Measurements from ENCODE around the gene ITPK1. TPM values are rescaled to one million over a fixed set of nuclear protein-coding genes. Genes with fewer than 3 reads are reported as not detected.

Gene ITPK1
- polyA plus RNA-seq, 1 donor from 2014 or later, result 43.1 TPM

GRCh38 chr14:92906420-92906819, 209.3 kb downstream of the ITPK1 start:
- no peak overlapping the region for H3K4me3 Mint-ChIP-seq
- H3K9me3 Mint-ChIP-seq, result peaks cover 0 to 5% (median 2%) of the 10 kb centered on the region in 3 donors
- H3K36me3 Mint-ChIP-seq, result peaks cover 2% of the 10 kb centered on the region
- peaks cover 17% of the 10 kb centered on the region for H3K27me3 Mint-ChIP-seq
- no peaks in the 10 kb centered on the region for H3K4me1 Mint-ChIP-seq
- H3K27ac Mint-ChIP-seq, result no peak overlapping the region

- Mint-ChIP-seq H3K4me3 (no peak overlapping the region), H3K4me1 (no peaks in the 10 kb centered on the region), H3K36me3 (peaks cover 2% of the 10 kb centered on the region), H3K27ac (no peak overlapping the region), H3K27me3 (peaks cover 17% of the 10 kb centered on the region), H3K9me3 (peaks cover 0 to 5% (median 2%) of the 10 kb centered on the region in 3 donors)
These were observed 210.1 kb downstream of the ITPK1 start for GRCh38 chr14:92905667-92906066.

GRCh38 chr14:92903359-92903758, 212.4 kb downstream of the ITPK1 start:
- Mint-ChIP-seq H3K9me3 (peaks cover 0 to 5% (median 0%) of the 10 kb centered on the region in 3 donors), H3K4me1 (no peaks in the 10 kb centered on the region), H3K27me3 (peaks cover 17% of the 10 kb centered on the region), H3K4me3 (no peak overlapping the region), H3K27ac (no peak overlapping the region), H3K36me3 (no peaks in the 10 kb centered on the region)

GRCh38 chr14:92902726-92903125, 213.0 kb downstream of the ITPK1 start:
- Mint-ChIP-seq H3K4me1 (no peaks in the 10 kb centered on the region), H3K9me3 (peaks cover 0 to 5% (median 2%) of the 10 kb centered on the region in 3 donors), H3K4me3 (no peak overlapping the region), H3K27me3 (peaks cover 23% of the 10 kb centered on the region), H3K27ac (no peak overlapping the region), H3K36me3 (no peaks in the 10 kb centered on the region)

- no peaks in the 10 kb centered on the region for H3K4me1 Mint-ChIP-seq
- peaks cover 0 to 5% (median 2%) of the 10 kb centered on the region in 3 donors for H3K9me3 Mint-ChIP-seq
- H3K36me3 Mint-ChIP-seq, result no peaks in the 10 kb centered on the region
- H3K27me3 Mint-ChIP-seq, result peaks cover 24% of the 10 kb centered on the region
- no peak overlapping the region for H3K4me3 Mint-ChIP-seq
- no peak overlapping the region for H3K27ac Mint-ChIP-seq
These were observed 213.5 kb downstream of the ITPK1 start for GRCh38 chr14:92902191-92902590.

- Mint-ChIP-seq H3K27me3 (peaks cover 25% of the 10 kb centered on the region), H3K36me3 (no peaks in the 10 kb centered on the region), H3K4me3 (no peak overlapping the region)
These were observed 215.1 kb downstream of the ITPK1 start for GRCh38 chr14:92900660-92901059.

GRCh38 chr14:92898566-92899131, 217.1 kb downstream of the ITPK1 start:
- Mint-ChIP-seq H3K9me3 (peaks cover 2 to 8% (median 7%) of the 10 kb centered on the region in 3 donors), H3K4me3 (no peak overlapping the region), H3K27ac (no peak overlapping the region), H3K4me1 (no peaks in the 10 kb centered on the region), H3K36me3 (no peaks in the 10 kb centered on the region), H3K27me3 (peaks cover 26% of the 10 kb centered on the region)

More at GRCh38 chr14:92900660-92901059, 215.1 kb downstream of the ITPK1 start:
- Mint-ChIP-seq H3K9me3 (peaks cover 0 to 5% (median 2%) of the 10 kb centered on the region in 3 donors), H3K4me1 (no peaks in the 10 kb centered on the region), H3K27ac (no peak overlapping the region)

- Mint-ChIP-seq H3K36me3 (no peaks in the 10 kb centered on the region), H3K27ac (no peak overlapping the region), H3K4me1 (no peaks in the 10 kb centered on the region), H3K27me3 (peaks cover 22% of the 10 kb centered on the region), H3K4me3 (peak overlapping the region in 1 of 4 donors; percentile 39), H3K9me3 (peaks cover 3 to 10% (median 8%) of the 10 kb centered on the region in 3 donors)
These were observed 217.7 kb downstream of the ITPK1 start for GRCh38 chr14:92897922-92898565.

GRCh38 chr14:92895352-92895878, 220.3 kb downstream of the ITPK1 start:
- Mint-ChIP-seq H3K4me3 (no peak overlapping the region), H3K27ac (no peak overlapping the region), H3K27me3 (peaks cover 17% of the 10 kb centered on the region), H3K9me3 (peaks cover 5 to 10% (median 8%) of the 10 kb centered on the region in 3 donors), H3K4me1 (no peaks in the 10 kb centered on the region), H3K36me3 (no peaks in the 10 kb centered on the region)

GRCh38 chr14:92892589-92892988, 223.1 kb downstream of the ITPK1 start:
- H3K27ac Mint-ChIP-seq, result no peak overlapping the region
- H3K36me3 Mint-ChIP-seq, result no peaks in the 10 kb centered on the region
- H3K4me1 Mint-ChIP-seq, result no peaks in the 10 kb centered on the region
- H3K27me3 Mint-ChIP-seq, result peaks cover 9% of the 10 kb centered on the region
- no peak overlapping the region for H3K4me3 Mint-ChIP-seq
- peaks cover 3 to 8% (median 7%) of the 10 kb centered on the region in 3 donors for H3K9me3 Mint-ChIP-seq

- Mint-ChIP-seq H3K27me3 (peaks cover 9% of the 10 kb centered on the region), H3K4me1 (no peaks in the 10 kb centered on the region), H3K27ac (no peak overlapping the region), H3K9me3 (peaks cover 3 to 8% (median 7%) of the 10 kb centered on the region in 3 donors), H3K36me3 (no peaks in the 10 kb centered on the region), H3K4me3 (no peak overlapping the region)
These were observed 224.7 kb downstream of the ITPK1 start for GRCh38 chr14:92890830-92891588.

GRCh38 chr14:92888896-92889295, 226.8 kb downstream of the ITPK1 start:
- Mint-ChIP-seq H3K27ac (no peak overlapping the region), H3K4me3 (no peak overlapping the region), H3K27me3 (peaks cover 3% of the 10 kb centered on the region), H3K4me1 (no peaks in the 10 kb centered on the region), H3K9me3 (peaks cover 3 to 7% (median 7%) of the 10 kb centered on the region in 3 donors), H3K36me3 (no peaks in the 10 kb centered on the region)

GRCh38 chr14:92887157-92887556, 228.6 kb downstream of the ITPK1 start:
- Mint-ChIP-seq H3K9me3 (peaks cover 0 to 4% (median 2%) of the 10 kb centered on the region in 3 donors), H3K27ac (no peak overlapping the region), H3K27me3 (peaks cover 3% of the 10 kb centered on the region), H3K36me3 (no peaks in the 10 kb centered on the region), H3K4me3 (no peak overlapping the region), H3K4me1 (no peaks in the 10 kb centered on the region)

All from IgD-negative memory B cell (primary cell).